Glomerular endothelial cell (primary cell): ENCODE data around the gene ST14. TPM values are rescaled to one million over a fixed set of nuclear protein-coding genes. Genes with fewer than 3 reads are reported as not detected.

ENCODE experiments used
- total RNA-seq: library from RNA; depleted of rRNA; stranded (reverse); fragments of >200 nt; gene quantifications from 2 replicates; pipeline ENCODE4 v1.2.3, GENCODE V29; 2015

Gene ST14
- total RNA-seq, 1 donor from 2014 or later = 0.12 TPM

Other genes starting within 250 kb of the ST14 start
- gene PRDM10, start 156.9 kb upstream of the ST14 start, total RNA-seq = 7.0 and 7.9 TPM in 2 replicates
- 1,168 and 1,569 TPM in 2 replicates for gene APLP2, start 89.9 kb upstream of the ST14 start, total RNA-seq
- 8.2 and 16.0 TPM in 2 replicates for gene ZBTB44, start 155.1 kb downstream of the ST14 start, total RNA-seq